Measurements from ENCODE around the gene SLC24A4.

SLC24A4 gene

DNA sequence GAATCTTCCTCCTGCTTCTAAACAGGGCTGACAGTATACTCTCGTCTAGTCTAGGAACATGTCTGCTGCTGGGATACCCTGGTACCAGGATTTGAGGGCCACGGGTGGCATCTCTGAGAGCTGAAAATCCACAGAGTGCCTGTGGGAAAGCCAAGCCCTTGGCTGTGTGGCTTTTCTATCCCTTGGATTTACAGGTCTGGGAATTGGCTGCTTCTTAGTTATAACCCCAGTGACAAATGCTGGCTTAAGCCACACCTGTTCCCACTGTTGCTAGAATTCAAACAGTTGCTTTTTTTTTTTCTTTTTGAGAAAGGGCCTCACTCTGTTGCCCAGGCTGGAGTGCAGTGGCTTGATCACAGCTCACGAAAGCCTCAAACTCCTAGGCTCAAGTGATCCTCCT lies 176.3 kb downstream of the SLC24A4 start:
- no peaks in the 10 kb centered on the region for H3K36me3 ChIP-seq (ENCODE audit: insufficient read depth, low read length)
- TF ChIP-seq, protein P1, sequence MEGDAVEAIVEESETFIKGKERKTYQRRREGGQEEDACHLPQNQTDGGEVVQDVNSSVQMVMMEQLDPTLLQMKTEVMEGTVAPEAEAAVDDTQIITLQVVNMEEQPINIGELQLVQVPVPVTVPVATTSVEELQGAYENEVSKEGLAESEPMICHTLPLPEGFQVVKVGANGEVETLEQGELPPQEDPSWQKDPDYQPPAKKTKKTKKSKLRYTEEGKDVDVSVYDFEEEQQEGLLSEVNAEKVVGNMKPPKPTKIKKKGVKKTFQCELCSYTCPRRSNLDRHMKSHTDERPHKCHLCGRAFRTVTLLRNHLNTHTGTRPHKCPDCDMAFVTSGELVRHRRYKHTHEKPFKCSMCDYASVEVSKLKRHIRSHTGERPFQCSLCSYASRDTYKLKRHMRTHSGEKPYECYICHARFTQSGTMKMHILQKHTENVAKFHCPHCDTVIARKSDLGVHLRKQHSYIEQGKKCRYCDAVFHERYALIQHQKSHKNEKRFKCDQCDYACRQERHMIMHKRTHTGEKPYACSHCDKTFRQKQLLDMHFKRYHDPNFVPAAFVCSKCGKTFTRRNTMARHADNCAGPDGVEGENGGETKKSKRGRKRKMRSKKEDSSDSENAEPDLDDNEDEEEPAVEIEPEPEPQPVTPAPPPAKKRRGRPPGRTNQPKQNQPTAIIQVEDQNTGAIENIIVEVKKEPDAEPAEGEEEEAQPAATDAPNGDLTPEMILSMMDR (conservative IDR thresholded peaks at IDR 0.05; ENCODE audit: low read length), result no peak
- no peak for TF ChIP-seq EZH2phosphoT487 (IDR thresholded peaks at IDR 0.05; ENCODE audit: borderline replicate concordance)
- no peak overlapping the region for H3K4me2 ChIP-seq (ENCODE audit: low read depth, low read length, poor library complexity, severe bottlenecking)
- no peaks in the 10 kb centered on the region for H3F3A ChIP-seq (ENCODE audit: low read depth)
- H3K4me1 ChIP-seq (ENCODE audit: insufficient read depth, low read length, poor library complexity, severe bottlenecking), result peaks cover 13% of the 10 kb centered on the region
- no peak overlapping the region for H2AFZ ChIP-seq (ENCODE audit: low read length)
- H3K9me3 ChIP-seq (ENCODE audit: insufficient read depth, low read depth, low read length), result no peaks in the 10 kb centered on the region
- no peaks in the 10 kb centered on the region for H3K79me2 ChIP-seq (ENCODE audit: insufficient read depth, low read length)
- H3K4me3 ChIP-seq (ENCODE audit: low read length, poor library complexity, severe bottlenecking), result no peak overlapping the region
- no peaks in the 10 kb centered on the region for H3K9me2 ChIP-seq (replicated peaks; ENCODE audit: low read depth, low read length)
- no peak overlapping the region for H3K9ac ChIP-seq (ENCODE audit: low read depth, low read length, poor library complexity, severe bottlenecking)
- no peaks in the 10 kb centered on the region for H3K27me3 ChIP-seq (ENCODE audit: insufficient read depth, low read length, poor library complexity, severe bottlenecking)
- no peaks in the 10 kb centered on the region for H4K20me1 ChIP-seq (ENCODE audit: insufficient read depth, low read length, poor library complexity, severe bottlenecking)

DNA sequence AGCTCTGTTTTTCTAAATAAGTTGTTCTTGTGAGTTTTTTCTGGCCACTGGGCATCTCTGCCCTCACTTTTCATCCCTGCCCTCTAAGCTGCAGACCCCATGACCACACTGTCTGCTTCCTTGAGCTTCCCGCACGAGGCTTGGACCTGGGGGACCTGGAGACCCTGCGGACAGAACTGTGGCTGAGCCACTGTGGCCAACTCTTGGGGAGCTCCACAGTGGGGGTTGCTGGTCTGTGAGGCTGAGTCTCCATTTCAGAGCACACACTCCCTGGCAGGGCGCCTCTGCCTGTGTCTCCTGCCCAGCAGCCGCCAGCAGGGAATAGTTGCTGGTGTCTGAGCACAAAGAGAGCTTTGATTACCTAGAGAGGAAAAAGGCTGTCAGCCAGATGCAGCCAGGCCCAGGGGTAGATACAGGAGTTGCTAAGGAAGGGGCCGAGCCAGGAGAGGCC lies 177.6 kb downstream of the SLC24A4 start:
- H3K9ac ChIP-seq (ENCODE audit: low read depth, low read length, poor library complexity, severe bottlenecking), result no peak overlapping the region
- no peak overlapping the region for H3K4me2 ChIP-seq (ENCODE audit: low read depth, low read length, poor library complexity, severe bottlenecking)
- no peaks in the 10 kb centered on the region for H3K79me2 ChIP-seq (ENCODE audit: insufficient read depth, low read length)
- H4K20me1 ChIP-seq (ENCODE audit: insufficient read depth, low read length, poor library complexity, severe bottlenecking), result no peaks in the 10 kb centered on the region
- no peak overlapping the region for H2AFZ ChIP-seq (ENCODE audit: low read length)
- no peaks in the 10 kb centered on the region for H3K36me3 ChIP-seq (ENCODE audit: insufficient read depth, low read length)
- no peak overlapping the region for H3K4me3 ChIP-seq (ENCODE audit: low read length, poor library complexity, severe bottlenecking)
- no peaks in the 10 kb centered on the region for H3K9me3 ChIP-seq (ENCODE audit: insufficient read depth, low read depth, low read length)
- H3F3A ChIP-seq (ENCODE audit: low read depth), result no peaks in the 10 kb centered on the region
- peaks cover 13% of the 10 kb centered on the region for H3K4me1 ChIP-seq (ENCODE audit: insufficient read depth, low read length, poor library complexity, severe bottlenecking)
- H3K9me2 ChIP-seq (replicated peaks; ENCODE audit: low read depth, low read length), result no peaks in the 10 kb centered on the region
- H3K27me3 ChIP-seq (ENCODE audit: insufficient read depth, low read length, poor library complexity, severe bottlenecking), result no peaks in the 10 kb centered on the region
- TF ChIP-seq, protein P1 (conservative IDR thresholded peaks at IDR 0.05; ENCODE audit: low read length), result no peak
- TF ChIP-seq EZH2phosphoT487 (IDR thresholded peaks at IDR 0.05; ENCODE audit: borderline replicate concordance), result no peak

DNA sequence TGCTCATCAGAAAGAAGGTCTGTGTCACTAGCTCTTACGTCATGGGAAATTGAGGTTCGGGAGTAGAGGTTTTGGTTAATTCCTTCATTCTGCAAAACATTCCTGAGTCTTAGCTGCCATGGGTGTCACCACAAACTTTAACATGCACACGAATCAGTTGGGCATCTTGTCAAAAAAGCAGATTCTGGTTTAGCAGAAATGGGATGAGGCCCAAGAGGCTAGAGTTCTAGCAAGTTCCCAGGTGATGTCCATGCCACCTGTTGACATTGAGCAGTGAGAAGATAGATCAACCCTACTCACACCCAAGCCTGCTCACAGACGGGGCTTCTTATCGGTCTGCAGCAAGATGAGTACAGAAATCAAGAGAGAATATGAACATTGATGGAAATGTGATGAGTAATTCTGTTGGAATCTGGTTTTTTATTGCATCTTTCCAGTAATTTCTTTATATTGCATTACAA lies 179.0 kb downstream of the SLC24A4 start:
- H2AFZ ChIP-seq (ENCODE audit: low read length), result no peak overlapping the region
- no peaks in the 10 kb centered on the region for H3K9me3 ChIP-seq (ENCODE audit: insufficient read depth, low read depth, low read length)
- TF ChIP-seq, protein P1 (conservative IDR thresholded peaks at IDR 0.05; ENCODE audit: low read length), result no peak
- no peak for TF ChIP-seq EZH2phosphoT487 (IDR thresholded peaks at IDR 0.05; ENCODE audit: borderline replicate concordance)
- no peak overlapping the region for H3K4me2 ChIP-seq (ENCODE audit: low read depth, low read length, poor library complexity, severe bottlenecking)
- no peaks in the 10 kb centered on the region for H3K9me2 ChIP-seq (replicated peaks; ENCODE audit: low read depth, low read length)
- H3K27me3 ChIP-seq (ENCODE audit: insufficient read depth, low read length, poor library complexity, severe bottlenecking), result no peaks in the 10 kb centered on the region
- H3K36me3 ChIP-seq (ENCODE audit: insufficient read depth, low read length), result no peaks in the 10 kb centered on the region
- no peaks in the 10 kb centered on the region for H3F3A ChIP-seq (ENCODE audit: low read depth)
- H4K20me1 ChIP-seq (ENCODE audit: insufficient read depth, low read length, poor library complexity, severe bottlenecking), result no peaks in the 10 kb centered on the region
- H3K79me2 ChIP-seq (ENCODE audit: insufficient read depth, low read length), result no peaks in the 10 kb centered on the region
- H3K4me3 ChIP-seq (ENCODE audit: low read length, poor library complexity, severe bottlenecking), result no peak overlapping the region
- H3K9ac ChIP-seq (ENCODE audit: low read depth, low read length, poor library complexity, severe bottlenecking), result no peak overlapping the region
- peaks cover 3% of the 10 kb centered on the region for H3K4me1 ChIP-seq (ENCODE audit: insufficient read depth, low read length, poor library complexity, severe bottlenecking)
